ENCODE measurements around the gene SLC44A3. TPM values are rescaled to one million over a fixed set of nuclear protein-coding genes. Genes with fewer than 3 reads are reported as not detected.

The SLC44A3 gene
- total and polyA plus RNA-seq, 2 experiments from 2014 or later, result 2.9 to 4.5 TPM

GRCh38 chr1:94855307-94855700 lies 35.1 kb downstream of the SLC44A3 start:
- Mint-ChIP-seq H3K4me3 (no peak overlapping the region), H3K9me3 (no peaks in the 10 kb centered on the region), H3K27ac (no peak overlapping the region), H3K4me1 (peaks cover 3% of the 10 kb centered on the region; the same call in 2 of the 3 replicates), H3K36me3 (ENCODE audit: low read depth) (no peaks in the 10 kb centered on the region), H3K27me3 (ENCODE audit: insufficient read depth, low read depth, poor library complexity) (no peaks in the 10 kb centered on the region)
- peak overlapping the region; percentile 84 for H3K4me2 ChIP-seq
- no peak overlapping the region for H3K27ac ChIP-seq (ENCODE audit: low read depth)
- no peaks in the 10 kb centered on the region for H3K27me3 ChIP-seq (ENCODE audit: insufficient read depth)
- H3K4me1 ChIP-seq (ENCODE audit: insufficient read depth), result peaks cover 6% of the 10 kb centered on the region
- ATAC-seq, result peak; percentile 16
- no peaks in the 10 kb centered on the region for H3F3A ChIP-seq (replicated peaks; ENCODE audit: low read depth)
- no peaks in the 10 kb centered on the region for H3K36me3 ChIP-seq (ENCODE audit: insufficient read depth)
- H3K79me2 ChIP-seq (replicated peaks; ENCODE audit: insufficient read depth), result no peaks in the 10 kb centered on the region
- H3K4me3 ChIP-seq, result no peak overlapping the region
- TF ChIP-seq ZNF331 (CRISPR knock-in tag; IDR thresholded peaks at IDR 0.05; ENCODE audit: low read depth) (no peak), CREB1 (CRISPR knock-in tag; IDR thresholded peaks at IDR 0.05; ENCODE audit: low read depth) (no peak), ETS1 (IDR thresholded peaks at IDR 0.05) (no peak), ZNF114 (CRISPR knock-in tag; IDR thresholded peaks at IDR 0.05) (no peak), CTCF (conservative IDR thresholded peaks at IDR 0.05; ENCODE audit: low read depth in 2 of 2) (no peak), NANOG (IDR thresholded peaks at IDR 0.05; ENCODE audit: borderline replicate concordance) (no peak), STAT1 (IDR thresholded peaks at IDR 0.05; ENCODE audit: unreplicated experiment) (no peak), POLR2AphosphoS5 (IDR thresholded peaks at IDR 0.05; ENCODE audit: low read depth) (no peak), REST (IDR thresholded peaks at IDR 0.05; ENCODE audit: unreplicated experiment) (no peak), JUNB (IDR thresholded peaks at IDR 0.05; ENCODE audit: unreplicated experiment) (no peak), ZNF462 (CRISPR knock-in tag; IDR thresholded peaks at IDR 0.05) (no peak), EZH2 (IDR thresholded peaks at IDR 0.05; ENCODE audit: low read depth, unreplicated experiment) (no peak), EZH2phosphoT487 (IDR thresholded peaks at IDR 0.05; ENCODE audit: unreplicated experiment) (no peak)
- H2AFZ ChIP-seq, result no peak overlapping the region
- DNase-seq (ENCODE audit: low spot score), result peak; percentile 35
- H3K9me2 ChIP-seq (ENCODE audit: insufficient read depth), result no peaks in the 10 kb centered on the region; the same call in 1 of the 2 replicates
- H4K20me1 ChIP-seq (replicated peaks; ENCODE audit: insufficient read depth), result no peaks in the 10 kb centered on the region

All from GM23338 (cell line).